Trophoblast cell (in vitro differentiated cells and primary cell): Measurements from ENCODE around the gene UBE2D1.
"Not testable (repeated sequence)": the region's sequence is repeated elsewhere in the genome, so short reads cannot be mapped to it uniquely, and the experiment has no call there.

Experiments
- DNase-seq, 2 donors: peaks; one replicate each; pipeline ENCODE4 v3.0.0-alpha.2; 2016
- H2AFZ ChIP-seq: 2 replicates; pipeline ENCODE4 v1.6.1; 2013; ENCODE audit warnings: low read length, moderate library complexity, mild to moderate bottlenecking; ENCODE audit not compliant: insufficient read depth, poor library complexity
- H2AK5ac ChIP-seq: 2 replicates; pipeline ENCODE4 v1.6.1; 2013; ENCODE audit warnings: mild to moderate bottlenecking, low read length
- H2BK120ac ChIP-seq: 2 replicates; pipeline ENCODE4 v1.6.1; 2013; ENCODE audit warnings: low read length, mild to moderate bottlenecking, moderate library complexity; ENCODE audit not compliant: insufficient read depth, poor library complexity
- H2BK12ac ChIP-seq: 2 replicates; pipeline ENCODE4 v1.6.1; 2013; ENCODE audit warnings: mild to moderate bottlenecking, low read length, moderate library complexity
- H2BK5ac ChIP-seq: 2 replicates; pipeline ENCODE4 v1.6.1; 2013; ENCODE audit warnings: low read length, low read depth, moderate library complexity, mild to moderate bottlenecking; ENCODE audit not compliant: poor library complexity
- H3K14ac ChIP-seq: 2 replicates; pipeline ENCODE4 v1.6.1; 2013; ENCODE audit warnings: mild to moderate bottlenecking, low read length
- H3K18ac ChIP-seq: 2 replicates; pipeline ENCODE4 v1.6.1; 2013; ENCODE audit warnings: mild to moderate bottlenecking, low read length
- H3K23ac ChIP-seq: 2 replicates; pipeline ENCODE4 v1.6.1; 2013; ENCODE audit warnings: low read length
- H3K27ac ChIP-seq: 2 replicates; pipeline ENCODE4 v1.5.1; 2013; ENCODE audit warnings: low read depth, mild to moderate bottlenecking, inconsistent platforms, low read length, moderate library complexity
- H3K27me3 ChIP-seq: 2 replicates; pipeline ENCODE4 v1.6.1; 2013; ENCODE audit warnings: inconsistent platforms, mild to moderate bottlenecking, low read length, moderate library complexity; ENCODE audit not compliant: insufficient read depth
- H3K36me3 ChIP-seq, 2 experiments: 1 replicate in 1 of 2; 2 replicates in 1 of 2; pipeline ENCODE4 v1.6.1; 2013; ENCODE audit warnings: low read length in 2 of 2, mild to moderate bottlenecking in 2 of 2, moderate library complexity in 1 of 2; ENCODE audit not compliant: insufficient read depth in 2 of 2, control insufficient read depth in 1 of 2
- H3K4ac ChIP-seq: 2 replicates; pipeline ENCODE4 v1.6.1; 2013; ENCODE audit warnings: low read depth, mild to moderate bottlenecking, low read length, moderate library complexity
- H3K4me1 ChIP-seq, 2 experiments: 1 replicate in 1 of 2; 2 replicates in 1 of 2; pipeline ENCODE4 v1.6.1; 2013; ENCODE audit warnings: low read length in 2 of 2, mild to moderate bottlenecking in 2 of 2, moderate library complexity in 1 of 2; ENCODE audit not compliant: insufficient read depth in 2 of 2, control insufficient read depth in 1 of 2
- H3K4me2 ChIP-seq: 2 replicates; pipeline ENCODE4 v1.6.1; 2013; ENCODE audit warnings: inconsistent platforms, mild to moderate bottlenecking, low read length, moderate library complexity
- H3K4me3 ChIP-seq: 2 replicates; pipeline ENCODE4 v1.5.1; 2013; ENCODE audit warnings: mild to moderate bottlenecking, low read depth, low read length, inconsistent platforms
- H3K79me1 ChIP-seq: one replicate; pipeline ENCODE4 v1.6.1; 2013; ENCODE audit warnings: low read length
- H3K79me2 ChIP-seq: 2 replicates; pipeline ENCODE4 v1.6.1; 2013; ENCODE audit warnings: low read length, mild to moderate bottlenecking; ENCODE audit not compliant: control insufficient read depth, insufficient read depth, poor library complexity
- H3K9ac ChIP-seq: 2 replicates; pipeline ENCODE4 v1.6.1; 2013; ENCODE audit warnings: mild to moderate bottlenecking, low read length
- H3K9me3 ChIP-seq: 2 replicates; pipeline ENCODE4 v1.6.1; 2013; ENCODE audit warnings: low read depth, mild to moderate bottlenecking, control low read depth, inconsistent platforms, low read length; ENCODE audit not compliant: insufficient read depth
- H4K12ac ChIP-seq: 2 replicates; pipeline ENCODE4 v1.6.1; 2013; ENCODE audit warnings: low read depth, mild to moderate bottlenecking, low read length, moderate library complexity
- H4K8ac ChIP-seq: 2 replicates; pipeline ENCODE4 v1.6.1; 2013; ENCODE audit warnings: low read depth, mild to moderate bottlenecking, low read length, moderate library complexity
- H4K91ac ChIP-seq: one replicate; pipeline ENCODE4 v1.6.1; 2013; ENCODE audit warnings: low read depth, mild to moderate bottlenecking, low read length, moderate library complexity
- WGBS: extraction: QIAGEN DNeasy Blood & Tissue Kit; methylation state at CpG from one replicate; pipeline ENCODE4 v1.1.7; 2013; ENCODE audit warnings: missing lambda C conversion rate; ENCODE audit not compliant: insufficient read length, insufficient coverage; ENCODE audit errors: extremely low coverage; 5-methylcytosine and 5-hydroxymethylcytosine counted together

UBE2D1 gene

DNA sequence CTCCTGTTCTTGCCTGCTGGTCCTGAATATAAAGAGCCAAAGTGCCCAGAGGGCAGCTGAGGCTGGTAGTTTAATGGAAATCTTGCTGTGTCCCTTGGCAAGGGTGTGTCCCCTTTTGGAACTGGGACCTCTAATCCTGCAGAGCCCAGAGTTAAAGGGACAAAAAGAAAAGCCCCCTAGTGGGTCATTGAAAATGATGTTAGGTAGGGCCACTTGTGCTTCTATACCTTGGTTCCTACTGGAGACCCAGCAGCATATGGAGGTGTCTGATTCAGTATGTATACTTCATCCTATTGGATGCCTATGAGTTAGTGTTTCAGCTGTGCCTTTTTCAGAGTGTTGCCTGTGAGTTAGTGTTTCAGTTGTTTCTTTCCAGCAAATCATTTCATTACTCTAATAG is 81.0 kb downstream of the UBE2D1 start:
- Histone ChIP-seq H3K18ac (no peak overlapping the region), H3K23ac (no peak overlapping the region), H2BK5ac (no peak overlapping the region), H3K79me1 (no peaks in the 10 kb centered on the region), H3K4me3 (no peak overlapping the region), H3K4me1 (no peaks in the 10 kb centered on the region), H3K9ac (no peak overlapping the region), H2AK5ac (no peak overlapping the region), H3K27me3 (no peaks in the 10 kb centered on the region), H3K4ac (no peak overlapping the region), H3K14ac (no peak overlapping the region), H2BK120ac (no peak overlapping the region), H3K27ac (no peak overlapping the region), H4K12ac (no peak overlapping the region), H3K36me3 (no peaks in the 10 kb centered on the region), H2BK12ac (no peak overlapping the region), H3K9me3 (no peaks in the 10 kb centered on the region), H3K4me2 (no peak overlapping the region), H4K91ac (no peak overlapping the region), H4K8ac (no peak overlapping the region), H3K79me2 (no peaks in the 10 kb centered on the region), H2AFZ (no peak overlapping the region)
- no peak for DNase-seq

DNA sequence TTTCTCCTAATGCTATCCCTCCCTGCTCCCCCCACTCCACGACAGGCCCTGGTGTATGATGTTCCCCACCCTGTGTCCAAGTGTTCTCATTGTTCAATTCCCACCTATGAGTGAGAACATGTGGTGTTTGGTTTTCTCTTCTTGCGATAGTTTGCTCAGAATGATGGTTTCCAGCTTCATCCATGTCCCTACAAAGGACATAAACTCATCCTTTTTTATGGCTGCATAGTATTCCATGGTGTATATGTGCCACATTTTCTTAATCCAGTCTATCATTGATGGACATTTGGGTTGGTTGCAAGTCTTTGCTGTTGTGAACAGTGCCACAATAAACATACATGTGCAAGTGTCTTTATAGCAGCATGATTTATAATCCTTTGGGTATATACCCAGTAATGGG is 83.1 kb downstream of the UBE2D1 start:
- H3K79me2 ChIP-seq, H3K27ac ChIP-seq, H4K91ac ChIP-seq, H3K18ac ChIP-seq, H3K4me2 ChIP-seq, H2BK12ac ChIP-seq, DNase-seq, H2BK5ac ChIP-seq, H2AFZ ChIP-seq, H3K9ac ChIP-seq, H4K12ac ChIP-seq, H3K4me1 ChIP-seq, H3K36me3 ChIP-seq, H2AK5ac ChIP-seq, H3K4ac ChIP-seq, H3K9me3 ChIP-seq, H2BK120ac ChIP-seq, H3K14ac ChIP-seq, H3K23ac ChIP-seq, H3K27me3 ChIP-seq, H3K4me3 ChIP-seq, H4K8ac ChIP-seq, H3K79me1 ChIP-seq: not testable (repeated sequence)
- no CpG with 5 or more reads among the region's 2 CpGs for WGBS
